Bronchial epithelial cell (primary cell): ENCODE results near the gene PCNX2. TPM values are rescaled to one million over a fixed set of nuclear protein-coding genes. Genes with fewer than 3 reads are reported as not detected.

Source experiments
- DNase-seq: peaks from one replicate; pipeline ENCODE4 v3.0.0-alpha.2; 2010; ENCODE audit warnings: low read depth
- FAIRE-seq: peaks from 2 replicates; lab custom pipeline; 2011; peaks lifted over from hg19 to GRCh38; lab: Jason Lieb, UNC
- H3K27me3 ChIP-seq: 2 replicates; pipeline ENCODE4 v1.5.1; 2011; ENCODE audit warnings: low read length; ENCODE audit not compliant: control insufficient read depth, insufficient read depth
- H3K36me3 ChIP-seq: 2 replicates; pipeline ENCODE4 v1.5.1; 2011; ENCODE audit warnings: low read length; ENCODE audit not compliant: control insufficient read depth, insufficient read depth
- H3K4me3 ChIP-seq: 2 replicates; pipeline ENCODE4 v1.5.1; 2011; ENCODE audit warnings: mild to moderate bottlenecking, low read depth, low read length, control low read depth
- CTCF ChIP-seq: IDR thresholded peaks from 2 replicates; pipeline ENCODE4 v1.5.1; 2011; ENCODE audit warnings: mild to moderate bottlenecking, moderate library complexity, low read length, control low read depth, inconsistent platforms; ENCODE audit not compliant: insufficient read depth, severe bottlenecking
- total RNA-seq: library from RNA; depleted of rRNA; stranded (reverse); fragments of >200 nt; gene quantifications from 2 replicates; pipeline ENCODE4 v1.2.1, GENCODE V29; 2014

Gene PCNX2
- total RNA-seq, 1 donor from 2014 or later: 30.3 TPM

GRCh38 chr1:232985882-232986526 is 309.5 kb downstream of the PCNX2 start:
- Histone ChIP-seq H3K27me3 (no peaks in the 10 kb centered on the region), H3K36me3 (peaks cover 10% of the 10 kb centered on the region), H3K4me3 (no peak overlapping the region)
- FAIRE-seq: no peak
- no peak for TF ChIP-seq CTCF
- no peak for DNase-seq

- no peak for TF ChIP-seq CTCF
- FAIRE-seq (no peak), DNase-seq (no peak)
- Histone ChIP-seq H3K27me3 (no peaks in the 10 kb centered on the region), H3K36me3 (peaks cover 9% of the 10 kb centered on the region), H3K4me3 (no peak overlapping the region)
Measured at GRCh38 chr1:232984577-232985425, 310.7 kb downstream of the PCNX2 start.

- TF ChIP-seq CTCF: no peak
Measured at GRCh38 chr1:232983817-232984567, 311.5 kb downstream of the PCNX2 start.

GRCh38 chr1:232983375-232983774 is 312.1 kb downstream of the PCNX2 start:
- FAIRE-seq (no peak), DNase-seq (no peak)
- peaks cover 9% of the 10 kb centered on the region for H3K36me3 ChIP-seq
- H3K4me3 ChIP-seq: no peak overlapping the region
- no peaks in the 10 kb centered on the region for H3K27me3 ChIP-seq
- TF ChIP-seq CTCF: no peak

More at GRCh38 chr1:232983817-232984567, 311.5 kb downstream of the PCNX2 start:
- peaks cover 9% of the 10 kb centered on the region for H3K36me3 ChIP-seq
- DNase-seq: no peak
- FAIRE-seq: no peak
- no peaks in the 10 kb centered on the region for H3K27me3 ChIP-seq
- H3K4me3 ChIP-seq: no peak overlapping the region

- DNase-seq: peak; percentile 5
- no peak for TF ChIP-seq CTCF
- H3K36me3 ChIP-seq: peaks cover 10% of the 10 kb centered on the region
- no peaks in the 10 kb centered on the region for H3K27me3 ChIP-seq
- peak; percentile 50 for FAIRE-seq
- no peak overlapping the region for H3K4me3 ChIP-seq
Measured at GRCh38 chr1:232982238-232982944, 313.1 kb downstream of the PCNX2 start.
